AG20443 (cell line): ENCODE data around the gene PBX2.
"Not testable (repeated sequence)": the region's sequence is repeated elsewhere in the genome, so short reads cannot be mapped to it uniquely, and the experiment has no call there.

Source experiments
- DNase-seq: peaks from one replicate; pipeline ENCODE4 v3.0.0; 2012; ENCODE audit warnings: low spot score, mixed read lengths

Gene PBX2

GRCh38 chr6:32190054-32190851 lies at the start of gene PBX2:
Gene PBX2 (minus strand): TSS chr6:32190202. CDS start chr6:32189915, 287 bp downstream.
- DNase-seq = peak; percentile 74

- DNase-seq = no peak
Observed at GRCh38 chr6:32239462-32239861, 49.5 kb upstream of the PBX2 start.

GRCh38 chr6:32234934-32235333 lies 44.9 kb upstream of the PBX2 start:
- no peak for DNase-seq

- DNase-seq = no peak
Observed at GRCh38 chr6:32226434-32226833, 36.4 kb upstream of the PBX2 start.

- DNase-seq = no peak
Observed at GRCh38 chr6:32224696-32225095, 34.7 kb upstream of the PBX2 start.

GRCh38 chr6:32223258-32224235 lies 33.5 kb upstream of the PBX2 start, which contains the start of gene NOTCH4:
Gene NOTCH4 (minus strand): TSS chr6:32224067. CDS start chr6:32223928, 139 bp downstream.
- no peak for DNase-seq

- DNase-seq = no peak
Observed at GRCh38 chr6:32222333-32223230, 32.6 kb upstream of the PBX2 start.

- no peak for DNase-seq
Observed at GRCh38 chr6:32220021-32220420, 30.0 kb upstream of the PBX2 start.

- DNase-seq = no peak
Observed at GRCh38 chr6:32218167-32218566, 28.2 kb upstream of the PBX2 start.

- DNase-seq = no peak
Observed at GRCh38 chr6:32216998-32217397, 27.0 kb upstream of the PBX2 start.

- no peak for DNase-seq
Observed at GRCh38 chr6:32216285-32216684, 26.3 kb upstream of the PBX2 start.

GRCh38 chr6:32215617-32216016 lies 25.6 kb upstream of the PBX2 start:
- DNase-seq = no peak

GRCh38 chr6:32214126-32214525 lies 24.1 kb upstream of the PBX2 start:
- DNase-seq = no peak

- DNase-seq = no peak
Observed at GRCh38 chr6:32213649-32214048, 23.6 kb upstream of the PBX2 start.

GRCh38 chr6:32212076-32212760 lies 22.2 kb upstream of the PBX2 start:
- DNase-seq = no peak

GRCh38 chr6:32211432-32211831 lies 21.4 kb upstream of the PBX2 start:
- not testable (repeated sequence) for DNase-seq

GRCh38 chr6:32210191-32210601 lies 20.2 kb upstream of the PBX2 start:
- no peak for DNase-seq

GRCh38 chr6:32208996-32209395 lies 19.0 kb upstream of the PBX2 start:
- DNase-seq = no peak

- DNase-seq = no peak
Observed at GRCh38 chr6:32204268-32204715, 14.3 kb upstream of the PBX2 start.

GRCh38 chr6:32203426-32204267 lies 13.6 kb upstream of the PBX2 start:
- no peak for DNase-seq
